ENCODE data around the gene GAK.

Gene GAK

DNA sequence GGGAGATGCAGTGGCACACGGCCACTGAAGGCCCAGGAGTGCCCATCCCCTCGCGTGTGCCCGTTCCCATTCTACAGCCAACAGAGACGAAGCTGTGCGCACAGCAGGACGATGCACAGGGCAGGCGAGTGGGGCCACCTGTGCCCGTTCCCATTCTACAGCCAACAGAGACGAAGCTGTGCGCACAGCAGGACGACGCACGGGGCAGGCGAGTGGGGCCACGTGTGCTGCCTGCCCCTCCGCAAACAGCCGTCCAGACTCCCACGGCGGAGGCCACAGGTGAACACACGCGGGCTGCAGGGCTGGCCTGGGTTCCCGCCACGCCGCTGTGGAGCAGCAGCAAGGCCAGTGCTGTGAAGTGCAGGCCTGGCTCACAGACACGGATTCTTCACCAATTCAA, 32.0 kb downstream of the GAK start:
- TF ChIP-seq, protein P1, sequence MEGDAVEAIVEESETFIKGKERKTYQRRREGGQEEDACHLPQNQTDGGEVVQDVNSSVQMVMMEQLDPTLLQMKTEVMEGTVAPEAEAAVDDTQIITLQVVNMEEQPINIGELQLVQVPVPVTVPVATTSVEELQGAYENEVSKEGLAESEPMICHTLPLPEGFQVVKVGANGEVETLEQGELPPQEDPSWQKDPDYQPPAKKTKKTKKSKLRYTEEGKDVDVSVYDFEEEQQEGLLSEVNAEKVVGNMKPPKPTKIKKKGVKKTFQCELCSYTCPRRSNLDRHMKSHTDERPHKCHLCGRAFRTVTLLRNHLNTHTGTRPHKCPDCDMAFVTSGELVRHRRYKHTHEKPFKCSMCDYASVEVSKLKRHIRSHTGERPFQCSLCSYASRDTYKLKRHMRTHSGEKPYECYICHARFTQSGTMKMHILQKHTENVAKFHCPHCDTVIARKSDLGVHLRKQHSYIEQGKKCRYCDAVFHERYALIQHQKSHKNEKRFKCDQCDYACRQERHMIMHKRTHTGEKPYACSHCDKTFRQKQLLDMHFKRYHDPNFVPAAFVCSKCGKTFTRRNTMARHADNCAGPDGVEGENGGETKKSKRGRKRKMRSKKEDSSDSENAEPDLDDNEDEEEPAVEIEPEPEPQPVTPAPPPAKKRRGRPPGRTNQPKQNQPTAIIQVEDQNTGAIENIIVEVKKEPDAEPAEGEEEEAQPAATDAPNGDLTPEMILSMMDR (conservative IDR thresholded peaks at IDR 0.05; ENCODE audit: control insufficient read depth, insufficient read depth, low read depth, low read length), result no peak
- H3K4me3 ChIP-seq (ENCODE audit: control insufficient read depth, low read depth, low read length), result no peak overlapping the region
- no peak for DNase-seq (ENCODE audit: low read depth)

DNA sequence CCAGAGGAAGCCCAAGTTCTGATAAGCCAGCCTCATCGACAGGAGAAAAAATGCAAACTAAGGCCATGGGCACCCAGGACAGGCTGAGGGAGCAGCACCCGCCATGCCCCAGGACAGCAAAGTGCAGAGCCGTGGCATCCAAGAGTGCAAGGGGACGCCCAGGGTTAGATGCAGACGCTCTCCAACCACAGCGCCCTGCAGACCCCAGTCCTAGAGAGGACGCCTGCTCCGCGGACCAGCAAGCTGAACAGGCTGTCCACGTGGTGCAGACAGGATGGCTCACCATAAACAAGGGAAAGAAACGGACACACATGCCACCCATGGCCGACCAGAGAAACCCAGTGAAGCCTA, 32.6 kb downstream of the GAK start:
- TF ChIP-seq, protein P1 (conservative IDR thresholded peaks at IDR 0.05; ENCODE audit: control insufficient read depth, insufficient read depth, low read depth, low read length), result no peak
- H3K4me3 ChIP-seq (ENCODE audit: control insufficient read depth, low read depth, low read length), result no peak overlapping the region
- no peak for DNase-seq (ENCODE audit: low read depth)

GRCh38 chr4:898869-899555, 33.1 kb downstream of the GAK start:
- TF ChIP-seq, protein P1 (conservative IDR thresholded peaks at IDR 0.05; ENCODE audit: control insufficient read depth, insufficient read depth, low read depth, low read length), result no peak
- no peak overlapping the region for H3K4me3 ChIP-seq (ENCODE audit: control insufficient read depth, low read depth, low read length)
- DNase-seq (ENCODE audit: low read depth), result no peak

- no peak overlapping the region for H3K4me3 ChIP-seq (ENCODE audit: control insufficient read depth, low read depth, low read length)
- TF ChIP-seq, protein P1 (conservative IDR thresholded peaks at IDR 0.05; ENCODE audit: control insufficient read depth, insufficient read depth, low read depth, low read length), result no peak
- DNase-seq (ENCODE audit: low read depth), result no peak
Measured at GRCh38 chr4:898123-898522, 34.0 kb downstream of the GAK start.

GRCh38 chr4:896630-897029, 35.5 kb downstream of the GAK start:
- TF ChIP-seq, protein P1 (conservative IDR thresholded peaks at IDR 0.05; ENCODE audit: control insufficient read depth, insufficient read depth, low read depth, low read length), result no peak
- H3K4me3 ChIP-seq (ENCODE audit: control insufficient read depth, low read depth, low read length), result no peak overlapping the region
- no peak for DNase-seq (ENCODE audit: low read depth)

DNA sequence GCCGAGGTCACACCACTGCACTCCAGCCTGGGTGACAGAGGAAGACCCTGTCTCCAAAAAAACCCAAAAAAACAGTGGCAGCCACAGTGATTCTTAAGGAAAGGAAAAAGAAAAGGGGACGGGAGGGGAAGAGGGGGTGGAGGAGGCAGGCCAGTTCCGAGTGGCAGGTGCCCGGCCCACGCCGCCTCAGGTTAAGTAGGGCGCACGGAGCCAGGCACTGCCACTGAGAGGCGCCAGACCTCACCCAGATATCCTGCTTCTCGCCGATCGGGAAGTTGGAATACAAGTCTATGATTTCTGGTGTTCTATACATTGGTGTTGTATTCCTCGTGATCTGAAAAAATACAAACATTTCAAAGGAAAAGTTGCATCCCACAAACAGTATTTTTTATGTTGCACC, 35.9 kb downstream of the GAK start:
- no peak overlapping the region for H3K4me3 ChIP-seq (ENCODE audit: control insufficient read depth, low read depth, low read length)
- TF ChIP-seq, protein P1 (conservative IDR thresholded peaks at IDR 0.05; ENCODE audit: control insufficient read depth, insufficient read depth, low read depth, low read length), result no peak
- DNase-seq (ENCODE audit: low read depth), result no peak

- no peak for DNase-seq (ENCODE audit: low read depth)
- TF ChIP-seq, protein P1 (conservative IDR thresholded peaks at IDR 0.05; ENCODE audit: control insufficient read depth, insufficient read depth, low read depth, low read length), result no peak
- no peak overlapping the region for H3K4me3 ChIP-seq (ENCODE audit: control insufficient read depth, low read depth, low read length)
Measured at GRCh38 chr4:895596-895995, 36.5 kb downstream of the GAK start.
